GM12865 (cell line): ENCODE data around the gene CHRNB1.

Source experiments
- DNase-seq: peaks from one replicate; pipeline ENCODE4 v3.0.0; 2010; ENCODE audit warnings: low read depth
- H3K4me3 ChIP-seq: 2 replicates; pipeline ENCODE4 v1.5.1; 2011; ENCODE audit warnings: mild to moderate bottlenecking, low read depth, low read length, control low read depth
- CTCF ChIP-seq: IDR thresholded peaks from 2 replicates; pipeline ENCODE4 v1.5.1; 2011; ENCODE audit warnings: low read length, control low read depth, low read depth, inconsistent platforms; ENCODE audit not compliant: insufficient read depth; ENCODE audit errors: missing control alignments

CHRNB1 gene

DNA sequence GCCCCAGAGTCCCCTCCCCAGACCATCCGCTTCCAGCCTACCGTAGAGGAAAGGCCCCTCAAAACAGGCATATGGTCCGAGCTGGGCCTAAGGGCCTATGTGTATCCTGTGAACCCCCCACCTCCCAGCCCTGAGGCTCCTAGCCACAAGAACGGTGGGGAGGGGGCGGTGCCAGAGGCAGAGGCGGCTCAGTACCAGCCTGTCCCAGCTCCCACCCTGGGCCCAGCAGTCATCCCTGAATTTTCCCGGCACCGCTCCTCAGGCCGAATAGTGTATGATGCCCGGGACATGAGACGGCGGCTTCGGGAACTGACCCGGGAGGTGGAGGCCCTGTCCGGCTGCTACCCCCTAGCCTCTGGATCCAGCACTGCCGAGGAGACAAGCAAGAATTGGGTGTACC, 23.7 kb upstream of the CHRNB1 start:
- TF ChIP-seq CTCF, result no peak
- H3K4me3 ChIP-seq, result no peak overlapping the region
- no peak for DNase-seq

- TF ChIP-seq CTCF, result no peak
- DNase-seq, result no peak
- no peak overlapping the region for H3K4me3 ChIP-seq
Measured at GRCh38 chr17:7423679-7424078, 21.2 kb upstream of the CHRNB1 start.

- no peak for TF ChIP-seq CTCF
- no peak within 1 kb of the TSS for H3K4me3 ChIP-seq
- no peak for DNase-seq
Measured at GRCh38 chr17:7425316-7425715, 19.5 kb upstream of the CHRNB1 start, which contains the start of gene SPEM2. TSS of gene SPEM2 (plus strand) at chr17:7425616. CDS start at chr17:7425689, 73 bp downstream.

DNA sequence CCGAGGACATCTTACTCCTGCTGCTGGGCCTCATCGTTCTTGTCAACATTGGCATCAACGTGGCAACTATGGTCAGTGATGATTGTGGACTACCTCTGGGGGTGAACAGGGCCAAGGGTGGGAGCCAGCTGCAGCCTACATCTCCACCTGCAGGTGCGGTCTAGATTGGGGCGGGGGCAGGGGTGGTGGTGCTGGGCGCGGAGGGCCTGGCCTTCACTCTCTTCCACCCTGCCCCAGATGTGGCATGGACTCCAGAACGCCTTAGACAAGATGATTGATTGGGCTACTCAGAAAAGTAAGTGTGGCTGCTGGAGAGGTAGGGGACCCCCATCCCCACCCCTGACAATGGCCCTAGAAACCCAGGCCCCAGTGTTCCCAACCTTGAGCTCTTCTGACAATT, 19.1 kb upstream of the CHRNB1 start:
- H3K4me3 ChIP-seq, result no peak overlapping the region
- TF ChIP-seq CTCF, result no peak
- no peak for DNase-seq

- H3K4me3 ChIP-seq, result no peak overlapping the region
Measured at GRCh38 chr17:7426203-7426863, 18.5 kb upstream of the CHRNB1 start.

DNA sequence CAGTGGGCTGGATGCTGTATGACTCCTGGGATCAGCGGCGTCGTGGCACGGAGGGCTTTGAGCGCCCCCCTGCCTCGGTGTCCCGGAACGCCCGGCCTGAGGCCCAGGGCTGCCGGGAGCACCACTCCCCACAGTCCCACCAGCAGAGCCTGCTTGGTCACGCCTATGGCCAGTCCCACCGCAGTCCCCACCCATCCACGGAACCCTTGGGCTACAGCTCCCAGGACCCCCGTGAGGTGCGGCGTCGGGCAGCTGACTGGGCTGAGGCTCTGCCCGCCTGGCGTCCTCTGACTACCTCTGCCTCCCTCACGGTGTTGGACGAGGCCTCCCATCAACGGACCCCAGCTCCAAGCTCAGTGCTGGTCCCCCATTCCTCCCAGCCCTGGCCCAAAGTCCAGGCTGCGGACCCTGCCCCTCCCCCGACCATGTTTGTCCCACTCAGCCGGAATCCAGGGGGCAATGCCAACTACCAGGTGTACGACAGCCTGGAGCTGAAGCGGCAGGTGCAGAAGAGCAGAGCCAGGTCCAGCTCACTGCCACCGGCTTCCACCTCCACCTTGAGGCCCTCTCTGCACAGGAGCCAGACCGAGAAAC, 17.9 kb upstream of the CHRNB1 start:
- DNase-seq, result no peak
- TF ChIP-seq CTCF, result no peak

More at GRCh38 chr17:7426203-7426863, 18.5 kb upstream of the CHRNB1 start:
- TF ChIP-seq CTCF, result no peak
- DNase-seq, result no peak

GRCh38 chr17:7427549-7427948, 17.3 kb upstream of the CHRNB1 start:
- no peak overlapping the region for H3K4me3 ChIP-seq
- no peak for TF ChIP-seq CTCF
- no peak for DNase-seq

More for the DNA sequence above, 17.9 kb upstream of the CHRNB1 start:
- H3K4me3 ChIP-seq, result no peak overlapping the region
